ENCODE measurements around the gene CAPN7. TPM values are rescaled to one million over a fixed set of nuclear protein-coding genes. Genes with fewer than 3 reads are reported as not detected.

Gene CAPN7
- 10 to 100 TPM; 32.6 to 41.2 TPM for total RNA-seq
- polyA plus RNA-seq (2013, experiment 1 of 2), result 30.8 TPM
- polyA plus RNA-seq (2013, experiment 2 of 2), result 26.2 TPM
- long read RNA-seq, experiment 1, full-length matches to known transcripts, result 2 of 14 reads
- long read RNA-seq, experiment 1, partial matches to known transcripts, result 4 of 14 reads
- long read RNA-seq, experiment 1, other reads (novel, unspliced or antisense), result 8 of 14 reads
- long read RNA-seq, experiment 2, full-length matches to known transcripts, result 34 of 109 reads
- long read RNA-seq, experiment 2, partial matches to known transcripts, result 7 of 109 reads
- long read RNA-seq, experiment 2, other reads (novel, unspliced or antisense), result 68 of 109 reads
- long read RNA-seq, experiment 3, full-length matches to known transcripts, result 74 of 116 reads
- long read RNA-seq, experiment 3, partial matches to known transcripts, result 9 of 116 reads
- long read RNA-seq, experiment 3, other reads (novel, unspliced or antisense), result 33 of 116 reads
- long read RNA-seq, experiment 4, partial matches to known transcripts, result 0 of 3 reads
- long read RNA-seq, experiment 4, other reads (novel, unspliced or antisense), result 2 of 3 reads

DNA sequence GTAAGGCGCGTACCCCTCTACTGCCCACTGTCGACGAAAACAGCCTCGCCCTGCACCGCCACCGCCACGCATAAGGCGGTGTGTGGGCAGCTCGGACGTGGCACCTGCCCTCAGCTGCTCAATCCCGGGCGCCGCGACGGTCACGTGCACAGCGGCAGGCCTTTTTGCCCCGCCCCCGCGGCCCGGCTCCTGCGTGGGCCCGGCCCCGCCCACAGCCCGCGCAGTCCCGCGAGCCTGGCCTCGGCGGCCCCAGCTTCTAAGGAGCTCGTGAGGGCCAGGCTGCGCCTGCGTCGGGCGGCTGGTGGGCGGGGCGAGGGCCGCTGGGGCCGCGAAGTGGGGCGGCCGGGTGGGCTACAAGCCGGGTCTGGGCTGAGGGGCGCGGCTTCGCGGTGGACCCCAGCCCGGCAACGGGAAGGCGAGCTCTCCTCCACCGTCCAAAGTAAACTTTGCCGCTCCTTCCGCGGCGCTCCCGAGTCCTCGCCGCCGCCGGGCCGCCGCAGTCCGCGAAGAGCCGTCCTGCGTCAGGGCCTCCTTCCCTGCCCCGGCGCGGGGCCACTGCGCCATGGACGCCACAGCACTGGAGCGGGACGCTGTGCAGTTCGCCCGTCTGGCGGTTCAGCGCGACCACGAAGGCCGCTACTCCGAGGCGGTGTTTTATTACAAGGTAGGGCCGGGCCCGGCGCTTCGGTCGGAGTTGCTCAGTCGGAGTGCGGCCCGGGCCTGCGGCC lies at the start of gene CAPN7:
CAPN7 (plus strand) TSS at position 313 of the 728 bp plus-strand sequence; CDS start at position 563, 250 bp downstream.
- H3K27me3 ChIP-seq (ENCODE audit: control insufficient read depth, insufficient read depth, low read length, poor library complexity, severe bottlenecking), result no peaks in the 10 kb centered on the region
- TF ChIP-seq, protein P1, sequence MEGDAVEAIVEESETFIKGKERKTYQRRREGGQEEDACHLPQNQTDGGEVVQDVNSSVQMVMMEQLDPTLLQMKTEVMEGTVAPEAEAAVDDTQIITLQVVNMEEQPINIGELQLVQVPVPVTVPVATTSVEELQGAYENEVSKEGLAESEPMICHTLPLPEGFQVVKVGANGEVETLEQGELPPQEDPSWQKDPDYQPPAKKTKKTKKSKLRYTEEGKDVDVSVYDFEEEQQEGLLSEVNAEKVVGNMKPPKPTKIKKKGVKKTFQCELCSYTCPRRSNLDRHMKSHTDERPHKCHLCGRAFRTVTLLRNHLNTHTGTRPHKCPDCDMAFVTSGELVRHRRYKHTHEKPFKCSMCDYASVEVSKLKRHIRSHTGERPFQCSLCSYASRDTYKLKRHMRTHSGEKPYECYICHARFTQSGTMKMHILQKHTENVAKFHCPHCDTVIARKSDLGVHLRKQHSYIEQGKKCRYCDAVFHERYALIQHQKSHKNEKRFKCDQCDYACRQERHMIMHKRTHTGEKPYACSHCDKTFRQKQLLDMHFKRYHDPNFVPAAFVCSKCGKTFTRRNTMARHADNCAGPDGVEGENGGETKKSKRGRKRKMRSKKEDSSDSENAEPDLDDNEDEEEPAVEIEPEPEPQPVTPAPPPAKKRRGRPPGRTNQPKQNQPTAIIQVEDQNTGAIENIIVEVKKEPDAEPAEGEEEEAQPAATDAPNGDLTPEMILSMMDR (conservative IDR thresholded peaks at IDR 0.05), result peak; percentile 71
- no peaks in the 10 kb centered on the region for H3K9me3 ChIP-seq (ENCODE audit: control insufficient read depth, low read length)
- peak; percentile 93 for DNase-seq
- H3K36me3 ChIP-seq (ENCODE audit: control insufficient read depth, insufficient read depth, low read length), result peaks cover 22% of the 10 kb centered on the region
- WGBS, 2 experiments (ENCODE audit: insufficient coverage in 1 of 2, insufficient read length in 1 of 2), result 0% methylated on average over 30 to 92 of the region's 92 CpGs
- Mint-ChIP-seq H3K27me3 (ENCODE audit: insufficient read depth) (no peaks in the 10 kb centered on the region), H3K4me3 (peak within 1 kb of the TSS; percentile 81), H3K9me3 (peaks cover 3% of the 10 kb centered on the region), H3K36me3 (ENCODE audit: low read depth) (peaks cover 7% of the 10 kb centered on the region), H3K27ac (peak within 1 kb of the TSS; percentile 82), H3K4me1 (peaks cover 3% of the 10 kb centered on the region)
- H3K4me1 ChIP-seq (ENCODE audit: control insufficient read depth, insufficient read depth, low read length), result no peaks in the 10 kb centered on the region
- peak within 1 kb of the TSS; percentile 80 for H3K27ac ChIP-seq (ENCODE audit: low read depth, low read length)
- peak within 1 kb of the TSS; percentile 78 for H3K9ac ChIP-seq (ENCODE audit: extremely low read depth, low read length, poor library complexity, severe bottlenecking)
- H3K4me3 ChIP-seq (ENCODE audit: low read length), result peak within 1 kb of the TSS; percentile 95

DNA sequence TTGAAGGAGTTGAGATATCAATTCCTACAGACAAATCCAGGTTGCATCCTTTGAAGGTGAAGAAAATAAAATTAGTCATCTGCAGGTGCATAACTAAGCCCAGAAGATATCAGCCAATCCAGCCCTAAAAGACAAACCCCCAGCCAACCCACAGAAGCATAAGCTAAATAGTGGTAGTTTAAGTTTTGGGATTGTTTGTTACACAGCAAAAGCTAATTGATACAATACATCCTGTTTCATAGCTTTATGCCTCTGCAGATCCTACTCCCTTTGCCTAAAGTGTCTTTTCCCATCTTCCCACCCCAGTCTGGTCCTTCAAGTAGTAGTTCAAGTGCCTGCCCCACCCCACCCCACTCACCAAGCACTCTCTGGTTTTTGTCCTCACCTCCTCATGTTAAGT lies 48.6 kb upstream of the CAPN7 start:
- no peaks in the 10 kb centered on the region for H3K36me3 ChIP-seq (ENCODE audit: control insufficient read depth, insufficient read depth, low read length)
- no peaks in the 10 kb centered on the region for H3K36me3 Mint-ChIP-seq (ENCODE audit: low read depth)
- no peaks in the 10 kb centered on the region for H3K9me3 ChIP-seq (ENCODE audit: control insufficient read depth, low read length)
- H3K9ac ChIP-seq (ENCODE audit: extremely low read depth, low read length, poor library complexity, severe bottlenecking), result no peak overlapping the region
- no peak overlapping the region for H3K4me3 ChIP-seq (ENCODE audit: low read length)
- no peaks in the 10 kb centered on the region for H3K4me1 ChIP-seq (ENCODE audit: control insufficient read depth, insufficient read depth, low read length)
- no peak overlapping the region for H3K27ac ChIP-seq (ENCODE audit: low read depth, low read length)
- H3K27me3 Mint-ChIP-seq (ENCODE audit: insufficient read depth), result peaks cover 40% of the 10 kb centered on the region
- no peak overlapping the region for H3K4me3 Mint-ChIP-seq
- H3K4me1 Mint-ChIP-seq, result no peaks in the 10 kb centered on the region
- no peak overlapping the region for H3K27ac Mint-ChIP-seq
- TF ChIP-seq, protein P1 (conservative IDR thresholded peaks at IDR 0.05), result no peak
- DNase-seq, result no peak
- peaks cover 61% of the 10 kb centered on the region for H3K27me3 ChIP-seq (ENCODE audit: control insufficient read depth, insufficient read depth, low read length, poor library complexity, severe bottlenecking)
- peaks cover 6% of the 10 kb centered on the region for H3K9me3 Mint-ChIP-seq

DNA sequence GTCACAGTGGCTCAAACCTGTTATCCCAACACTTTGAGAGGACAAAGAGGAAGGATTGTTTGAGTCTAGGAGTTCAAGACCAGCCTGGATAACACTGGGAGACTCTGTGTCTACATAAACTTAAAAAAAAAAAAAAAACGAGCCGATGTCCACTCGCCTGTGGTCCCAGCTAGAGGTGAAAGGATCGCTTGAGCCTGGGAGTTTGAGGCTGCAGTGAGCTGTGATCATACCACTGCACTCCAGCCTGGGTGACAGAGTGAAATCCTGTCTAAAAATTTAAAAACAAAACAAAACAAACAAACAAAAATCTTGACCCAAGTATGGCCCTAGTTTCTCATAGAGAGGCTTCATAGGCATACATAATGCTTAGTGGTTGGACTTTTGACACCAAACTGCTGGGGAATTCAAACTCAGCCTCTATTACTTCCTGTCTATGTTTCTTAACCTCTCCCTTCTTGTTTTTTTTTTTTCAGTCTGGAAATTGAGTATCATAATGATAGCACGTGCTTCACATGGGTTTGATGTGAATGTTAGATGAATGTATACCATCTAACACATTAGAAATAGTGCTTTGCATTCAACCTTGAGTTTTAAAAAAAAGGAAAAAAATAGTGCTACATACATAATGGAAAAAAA lies 46.4 kb upstream of the CAPN7 start:
- 87 to 100% methylated on average over 1 to 4 of the region's 5 CpGs for WGBS, 2 experiments (ENCODE audit: insufficient coverage in 1 of 2, insufficient read length in 1 of 2)
- H3K27ac Mint-ChIP-seq, result no peak overlapping the region

More for the DNA sequence above, 46.4 kb upstream of the CAPN7 start:
- no peaks in the 10 kb centered on the region for H3K4me1 ChIP-seq (ENCODE audit: control insufficient read depth, insufficient read depth, low read length)
- no peak for DNase-seq
- TF ChIP-seq, protein P1 (conservative IDR thresholded peaks at IDR 0.05), result no peak
- H3K36me3 Mint-ChIP-seq (ENCODE audit: low read depth), result no peaks in the 10 kb centered on the region
- H3K27me3 ChIP-seq (ENCODE audit: control insufficient read depth, insufficient read depth, low read length, poor library complexity, severe bottlenecking), result peaks cover 43% of the 10 kb centered on the region
- no peaks in the 10 kb centered on the region for H3K36me3 ChIP-seq (ENCODE audit: control insufficient read depth, insufficient read depth, low read length)
- peaks cover 37% of the 10 kb centered on the region for H3K27me3 Mint-ChIP-seq (ENCODE audit: insufficient read depth)
- H3K4me1 Mint-ChIP-seq, result no peaks in the 10 kb centered on the region
- H3K4me3 Mint-ChIP-seq, result no peak overlapping the region
- no peaks in the 10 kb centered on the region for H3K9me3 ChIP-seq (ENCODE audit: control insufficient read depth, low read length)
- peaks cover 16% of the 10 kb centered on the region for H3K9me3 Mint-ChIP-seq
- H3K27ac ChIP-seq (ENCODE audit: low read depth, low read length), result no peak overlapping the region
- no peak overlapping the region for H3K4me3 ChIP-seq (ENCODE audit: low read length)
- no peak overlapping the region for H3K9ac ChIP-seq (ENCODE audit: extremely low read depth, low read length, poor library complexity, severe bottlenecking)
